Type B pancreatic cell (in vitro differentiated cells): ENCODE results near the gene FBXL12. TPM values are rescaled to one million over a fixed set of nuclear protein-coding genes. Genes with fewer than 3 reads are reported as not detected.
A peak's percentile ranks its signal among the peaks of the same experiment; 100 is the strongest.

Experiments used
- DNase-seq: peaks from one replicate; pipeline ENCODE4 v3.0.0; 2021; ENCODE audit warnings: mixed read lengths; ENCODE audit not compliant: unreplicated experiment; ENCODE audit errors: extremely low spot score
- H3K27ac Mint-ChIP-seq: 2 replicates; pipeline ENCODE4 v1.8.0; 2021; ENCODE audit warnings: mild to moderate bottlenecking, mixed read lengths
- H3K27me3 Mint-ChIP-seq: 2 replicates; pipeline ENCODE4 v1.8.0; 2021; ENCODE audit warnings: mixed read lengths
- H3K36me3 Mint-ChIP-seq: 2 replicates; pipeline ENCODE4 v1.8.0; 2021; ENCODE audit warnings: mixed read lengths
- H3K4me1 Mint-ChIP-seq: one replicate; pipeline ENCODE4 v1.8.0; 2021; ENCODE audit warnings: mixed read lengths; ENCODE audit not compliant: unreplicated experiment
- H3K4me3 Mint-ChIP-seq: 2 replicates; pipeline ENCODE4 v1.8.0; 2021; ENCODE audit warnings: mild to moderate bottlenecking, mixed read lengths
- H3K9me3 Mint-ChIP-seq: 2 replicates; pipeline ENCODE4 v1.8.0; 2021; ENCODE audit warnings: mixed read lengths
- CTCF ChIP-seq: fragments of 200-600 bp; sonication (generic); conservative IDR thresholded peaks from 2 replicates; pipeline ENCODE4 v1.5.0; 2021; ENCODE audit warnings: antibody characterized with exemption, mild to moderate bottlenecking
- total RNA-seq: library from RNA; stranded (reverse); gene quantifications from 2 replicates; pipeline ENCODE4 v1.2.1, GENCODE V29; 2021; ENCODE audit warnings: low replicate concordance

The FBXL12 gene
- total RNA-seq, 1 donor from 2014 or later: 27.8 TPM

- Mint-ChIP-seq H3K36me3 (no peaks in the 10 kb centered on the region), H3K4me3 (peak overlapping the region; percentile 93), H3K27me3 (no peaks in the 10 kb centered on the region), H3K27ac (peak overlapping the region; percentile 68), H3K4me1 (peaks cover 4% of the 10 kb centered on the region), H3K9me3 (no peaks in the 10 kb centered on the region)
- TF ChIP-seq CTCF: no peak
- DNase-seq: no peak
Measured at GRCh38 chr19:9835507-9835949, 16.6 kb upstream of the FBXL12 start.

GRCh38 chr19:9834726-9835506 is 16.0 kb upstream of the FBXL12 start, which contains the start of gene PIN1:
Gene PIN1, plus strand, starts transcription at chr19:9835318. Its CDS starts 27 bp downstream, at chr19:9835345.
- Mint-ChIP-seq H3K4me3 (peak within 1 kb of the TSS; percentile 93), H3K27me3 (no peaks in the 10 kb centered on the region), H3K4me1 (peaks cover 4% of the 10 kb centered on the region), H3K9me3 (no peaks in the 10 kb centered on the region), H3K27ac (peak within 1 kb of the TSS; percentile 83), H3K36me3 (peaks cover 3% of the 10 kb centered on the region)
- DNase-seq: peak; percentile 99
- peak; percentile 68 for TF ChIP-seq CTCF

- Mint-ChIP-seq H3K4me3 (peak overlapping the region; percentile 93), H3K36me3 (peaks cover 4% of the 10 kb centered on the region), H3K27ac (peak overlapping the region; percentile 83), H3K4me1 (peaks cover 4% of the 10 kb centered on the region), H3K9me3 (no peaks in the 10 kb centered on the region), H3K27me3 (no peaks in the 10 kb centered on the region)
- no peak for TF ChIP-seq CTCF
- no peak for DNase-seq
Measured at GRCh38 chr19:9834307-9834725, 15.4 kb upstream of the FBXL12 start.

GRCh38 chr19:9828551-9829063 is 9.7 kb upstream of the FBXL12 start:
- H3K4me1 Mint-ChIP-seq: peaks cover 16% of the 10 kb centered on the region
- no peaks in the 10 kb centered on the region for H3K27me3 Mint-ChIP-seq
- H3K9me3 Mint-ChIP-seq: no peaks in the 10 kb centered on the region
- peak overlapping the region; percentile 97 for H3K27ac Mint-ChIP-seq
- H3K4me3 Mint-ChIP-seq: peak overlapping the region; percentile 100
- no peak for TF ChIP-seq CTCF
- DNase-seq: no peak
- H3K36me3 Mint-ChIP-seq: peaks cover 8% of the 10 kb centered on the region

GRCh38 chr19:9827289-9828238 is 8.7 kb upstream of the FBXL12 start, which contains the start of gene UBL5:
Gene UBL5, plus strand, starts transcription at chr19:9827918. Its CDS starts 420 bp downstream, at chr19:9828338.
- peaks cover 8% of the 10 kb centered on the region for H3K36me3 Mint-ChIP-seq
- no peak for TF ChIP-seq CTCF
- DNase-seq: peak; percentile 87
- H3K4me3 Mint-ChIP-seq: peak within 1 kb of the TSS; percentile 100
- H3K27ac Mint-ChIP-seq: peak within 1 kb of the TSS; percentile 97
- no peaks in the 10 kb centered on the region for H3K27me3 Mint-ChIP-seq
- H3K4me1 Mint-ChIP-seq: peaks cover 16% of the 10 kb centered on the region
- H3K9me3 Mint-ChIP-seq: no peaks in the 10 kb centered on the region
